ENCODE data around the gene NXPE3. TPM values are rescaled to one million over a fixed set of nuclear protein-coding genes. Genes with fewer than 3 reads are reported as not detected.

Gene NXPE3
- total and polyA plus RNA-seq, 5 donors from 2014 or later: 37.9 to 43.2 (median 42.2) TPM

DNA sequence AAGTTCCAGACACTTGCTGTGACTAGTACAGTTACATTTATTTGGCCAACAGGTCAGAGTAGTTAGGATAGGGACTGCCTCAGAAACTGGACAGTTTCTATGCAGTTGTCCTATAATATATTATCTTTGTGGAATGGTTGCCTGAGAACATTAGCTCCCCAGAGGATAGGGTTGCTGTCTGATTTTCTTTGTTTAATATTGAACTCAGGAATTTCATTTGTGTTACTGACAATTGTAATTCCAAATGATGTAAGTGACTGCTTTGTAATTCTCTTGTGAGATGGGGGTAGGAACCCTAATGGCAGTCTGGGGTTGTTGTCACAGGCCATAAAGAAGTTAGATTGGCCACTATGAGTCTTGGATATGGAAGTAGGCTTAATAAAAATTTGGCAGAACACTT lies 2.2 kb downstream of the NXPE3 start:
- no peak for DNase-seq

DNA sequence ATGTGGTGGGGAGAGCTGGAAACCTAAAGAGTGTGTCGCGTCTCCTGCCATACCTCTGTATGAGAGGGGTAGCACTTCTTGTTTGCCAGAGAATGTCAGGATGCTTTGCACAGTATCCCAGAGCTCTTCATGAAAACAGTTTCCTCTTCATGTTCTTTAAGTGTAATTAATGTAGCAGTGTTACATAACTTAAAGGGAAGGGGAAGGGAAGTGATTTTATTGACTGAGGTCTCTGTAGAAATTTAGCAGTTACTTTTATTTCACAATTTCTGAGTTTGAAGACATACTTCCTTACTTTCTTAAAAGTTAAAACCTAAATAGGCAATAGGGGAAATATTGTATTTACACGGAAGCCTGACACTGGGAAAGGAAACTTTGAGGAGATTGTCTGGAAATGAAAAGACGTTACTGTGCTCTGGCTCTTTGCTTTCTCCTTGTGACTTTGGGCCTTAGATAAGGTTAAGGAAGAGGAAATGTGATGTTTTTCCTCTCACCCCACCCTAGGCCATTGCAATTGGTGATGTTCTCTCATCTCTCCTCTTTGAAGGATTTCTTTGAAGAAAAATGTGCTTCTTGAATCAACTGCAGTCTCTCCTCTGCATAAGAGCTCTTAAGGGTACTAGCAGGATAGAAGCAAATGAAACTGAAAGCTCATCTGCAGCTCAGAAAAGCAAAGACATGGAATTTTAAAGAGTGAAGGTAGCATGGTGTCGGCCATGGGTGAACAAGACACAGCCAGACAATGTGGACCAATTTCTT lies 6.0 kb downstream of the NXPE3 start:
- Mint-ChIP-seq H3K4me3 (peak overlapping the region; percentile 16 to 64 (median 35)), H3K4me1 (peaks cover 44 to 81% (median 61%) of the 10 kb centered on the region in 4 donors), H3K9me3 (no peaks in the 10 kb centered on the region), H3K36me3 (peaks cover 50% of the 10 kb centered on the region), H3K27ac (peak overlapping the region; percentile 86 to 97 (median 89)), H3K27me3 (no peaks in the 10 kb centered on the region)
- peak overlapping the region; percentile 38 for H3K4me3 ChIP-seq (ENCODE audit: low read depth, low read length)
- H3K27ac ChIP-seq (ENCODE audit: insufficient read depth, low read length, poor library complexity, severe bottlenecking): peak overlapping the region; percentile 48
- peaks cover 67% of the 10 kb centered on the region for H3K36me3 ChIP-seq (ENCODE audit: control insufficient read depth, insufficient read depth, low read length)
- DNase-seq: peak in 2 of 3 donors; percentile 27 to 48
- peaks cover 42% of the 10 kb centered on the region for H3K4me1 ChIP-seq (ENCODE audit: control insufficient read depth, insufficient read depth, low read length, poor library complexity, severe bottlenecking)
- peak; percentile 43 to 46 for ATAC-seq (ENCODE audit: low read depth in 2 of 2)
- no peaks in the 10 kb centered on the region for H3K9me3 ChIP-seq (ENCODE audit: control insufficient read depth in 2 of 2, low read length in 2 of 2)
- H3K27me3 ChIP-seq (ENCODE audit: control insufficient read depth, insufficient read depth, low read length): no peaks in the 10 kb centered on the region

More for the DNA sequence above, 2.2 kb downstream of the NXPE3 start:
- Mint-ChIP-seq H3K27me3 (no peaks in the 10 kb centered on the region), H3K36me3 (peaks cover 21% of the 10 kb centered on the region), H3K4me3 (peak overlapping the region; percentile 86 to 97 (median 94)), H3K4me1 (peaks cover 35 to 78% (median 58%) of the 10 kb centered on the region in 4 donors), H3K27ac (peak overlapping the region in 2 of 3 donors; percentile 99), H3K9me3 (no peaks in the 10 kb centered on the region)
- peak overlapping the region; percentile 85 for H3K4me3 ChIP-seq (ENCODE audit: low read depth, low read length)
- no peak for ATAC-seq (ENCODE audit: low read depth in 2 of 2)
- H3K27me3 ChIP-seq (ENCODE audit: control insufficient read depth, insufficient read depth, low read length): no peaks in the 10 kb centered on the region
- H3K4me1 ChIP-seq (ENCODE audit: control insufficient read depth, insufficient read depth, low read length, poor library complexity, severe bottlenecking): peaks cover 56% of the 10 kb centered on the region
- H3K36me3 ChIP-seq (ENCODE audit: control insufficient read depth, insufficient read depth, low read length): peaks cover 41% of the 10 kb centered on the region
- no peaks in the 10 kb centered on the region for H3K9me3 ChIP-seq (ENCODE audit: control insufficient read depth in 2 of 2, low read length in 2 of 2)
- H3K27ac ChIP-seq (ENCODE audit: insufficient read depth, low read length, poor library complexity, severe bottlenecking): no peak overlapping the region

DNA sequence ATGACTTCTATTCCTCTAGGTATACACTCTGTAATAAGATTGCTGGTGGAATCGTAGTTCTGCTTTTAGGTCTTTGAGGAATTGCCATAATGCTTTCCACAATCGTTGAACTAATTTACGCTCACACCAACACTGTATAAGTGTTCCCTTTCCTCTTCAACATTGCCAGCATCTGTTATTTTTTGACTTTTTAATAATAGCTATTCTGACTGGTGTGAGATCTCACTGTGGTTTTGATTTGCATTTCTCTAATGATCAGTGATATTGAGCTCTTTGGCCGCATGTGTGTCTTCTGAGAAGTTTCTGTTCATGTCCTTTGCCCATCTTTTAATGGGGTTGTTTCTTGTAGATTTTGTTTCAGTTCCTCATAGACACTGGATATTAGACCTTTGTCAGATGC lies 12.8 kb downstream of the NXPE3 start:
- H3K27ac ChIP-seq (ENCODE audit: insufficient read depth, low read length, poor library complexity, severe bottlenecking): no peak overlapping the region
- no peaks in the 10 kb centered on the region for H3K27me3 ChIP-seq (ENCODE audit: control insufficient read depth, insufficient read depth, low read length)
- peak overlapping the region; percentile 22 to 65 (median 42) for H3K27ac Mint-ChIP-seq
- ATAC-seq (ENCODE audit: low read depth in 2 of 2) (peak in 1 of 2 donors; percentile 11), DNase-seq (no peak)
- H3K4me3 ChIP-seq (ENCODE audit: low read depth, low read length): no peak overlapping the region
- peak overlapping the region in 2 of 4 donors; percentile 16 to 61 for H3K4me3 Mint-ChIP-seq
- H3K36me3 Mint-ChIP-seq: peaks cover 64% of the 10 kb centered on the region
- peaks cover 5% of the 10 kb centered on the region for H3K4me1 ChIP-seq (ENCODE audit: control insufficient read depth, insufficient read depth, low read length, poor library complexity, severe bottlenecking)
- peaks cover 0 to 6% (median 0%) of the 10 kb centered on the region in 7 donors for H3K9me3 Mint-ChIP-seq
- H3K9me3 ChIP-seq (ENCODE audit: control insufficient read depth in 2 of 2, low read length in 2 of 2): no peaks in the 10 kb centered on the region
- H3K27me3 Mint-ChIP-seq: peaks cover 4% of the 10 kb centered on the region
- peaks cover 51 to 78% (median 62%) of the 10 kb centered on the region in 4 donors for H3K4me1 Mint-ChIP-seq
- peaks cover 74% of the 10 kb centered on the region for H3K36me3 ChIP-seq (ENCODE audit: control insufficient read depth, insufficient read depth, low read length)

DNA sequence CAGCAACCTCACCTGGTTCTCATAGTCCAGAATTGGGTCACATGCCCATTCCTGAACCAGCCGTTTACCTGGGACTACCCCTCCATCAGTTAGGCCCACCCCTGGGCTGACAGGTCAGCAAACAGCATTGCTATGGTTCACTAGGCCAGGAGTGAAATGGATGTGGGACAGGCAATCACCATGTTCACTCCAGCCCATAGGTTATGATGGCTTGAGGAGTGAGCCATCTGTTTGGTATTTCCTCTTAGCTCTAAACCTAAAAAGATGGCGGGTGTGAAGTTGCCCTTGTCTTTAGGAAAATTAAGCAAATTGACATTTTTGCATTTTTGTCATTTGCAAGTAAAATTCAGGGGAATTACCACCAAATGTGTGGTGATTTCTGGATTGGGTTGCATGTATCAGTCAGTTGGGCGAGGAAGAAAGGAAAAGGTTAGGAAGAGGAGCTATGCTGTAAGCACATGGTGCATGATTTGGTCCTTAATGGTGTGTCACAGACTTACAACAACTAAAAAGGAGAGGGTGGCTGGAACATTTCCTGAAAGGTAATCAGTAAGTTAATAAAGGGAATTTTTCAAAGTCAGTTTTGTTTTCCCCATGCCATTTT lies 17.2 kb downstream of the NXPE3 start:
- peaks cover 4% of the 10 kb centered on the region for H3K4me1 ChIP-seq (ENCODE audit: control insufficient read depth, insufficient read depth, low read length, poor library complexity, severe bottlenecking)
- no peak overlapping the region for H3K4me3 ChIP-seq (ENCODE audit: low read depth, low read length)
- Mint-ChIP-seq H3K4me1 (peaks cover 47 to 71% (median 60%) of the 10 kb centered on the region in 4 donors), H3K36me3 (peaks cover 47% of the 10 kb centered on the region), H3K4me3 (peak overlapping the region in 1 of 4 donors; percentile 59), H3K9me3 (peaks cover 0 to 6% (median 0%) of the 10 kb centered on the region in 7 donors), H3K27ac (peak overlapping the region in 2 of 3 donors; percentile 1 to 69), H3K27me3 (peaks cover 4% of the 10 kb centered on the region)
- no peaks in the 10 kb centered on the region for H3K9me3 ChIP-seq (ENCODE audit: control insufficient read depth in 2 of 2, low read length in 2 of 2)
- H3K27me3 ChIP-seq (ENCODE audit: control insufficient read depth, insufficient read depth, low read length): no peaks in the 10 kb centered on the region
- H3K36me3 ChIP-seq (ENCODE audit: control insufficient read depth, insufficient read depth, low read length): peaks cover 65% of the 10 kb centered on the region
- ATAC-seq (ENCODE audit: low read depth in 2 of 2): no peak
- no peak overlapping the region for H3K27ac ChIP-seq (ENCODE audit: insufficient read depth, low read length, poor library complexity, severe bottlenecking)
- DNase-seq: no peak

DNA sequence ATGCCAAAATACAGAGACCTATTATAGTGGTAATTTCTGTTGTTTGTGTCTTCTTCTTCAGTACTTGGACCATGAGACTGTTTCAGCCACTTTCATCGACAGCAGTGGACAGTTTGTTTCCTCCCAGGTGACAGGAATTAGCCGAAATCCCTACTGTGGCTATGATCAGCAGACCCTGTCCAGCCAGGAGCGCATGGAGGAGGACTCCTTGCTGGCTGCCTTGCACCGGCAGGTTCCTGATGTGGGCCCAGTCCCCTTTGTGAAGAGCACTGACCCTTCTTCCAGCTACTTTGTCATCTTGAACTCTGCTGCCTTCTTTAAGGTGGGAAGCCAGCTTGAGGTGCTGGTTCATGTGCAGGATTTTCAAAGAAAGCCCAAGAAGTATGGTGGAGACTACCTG lies 22.2 kb downstream of the NXPE3 start:
- peaks cover 49% of the 10 kb centered on the region for H3K36me3 Mint-ChIP-seq
- no peak for ATAC-seq (ENCODE audit: low read depth in 2 of 2)
- peaks cover 25 to 68% (median 47%) of the 10 kb centered on the region in 4 donors for H3K4me1 Mint-ChIP-seq

DNA sequence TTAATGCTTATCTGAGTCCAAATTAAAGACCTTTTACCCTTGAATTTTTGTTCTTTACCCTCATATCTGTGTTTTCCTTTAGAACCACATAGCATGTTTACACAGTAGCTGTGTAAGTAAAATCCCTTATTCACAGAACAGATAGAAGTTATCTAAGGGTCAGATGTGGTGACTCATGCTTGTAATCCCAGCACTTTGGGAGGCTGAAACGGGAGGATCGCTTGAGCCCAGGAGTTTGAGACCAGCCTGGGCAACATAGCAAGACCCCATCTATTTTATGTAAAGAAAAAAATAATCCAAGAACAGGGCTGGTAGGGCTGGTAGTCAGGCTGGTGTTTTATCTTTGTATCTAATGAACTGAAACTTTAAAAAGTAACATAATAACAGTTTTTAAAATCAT lies 23.2 kb downstream of the NXPE3 start:
- H3K36me3 ChIP-seq (ENCODE audit: control insufficient read depth, insufficient read depth, low read length): peaks cover 63% of the 10 kb centered on the region
- H3K27ac ChIP-seq (ENCODE audit: insufficient read depth, low read length, poor library complexity, severe bottlenecking): no peak overlapping the region
- peaks cover 0 to 3% (median 0%) of the 10 kb centered on the region in 7 donors for H3K9me3 Mint-ChIP-seq

More for the DNA sequence above, 22.2 kb downstream of the NXPE3 start:
- no peaks in the 10 kb centered on the region for H3K9me3 ChIP-seq (ENCODE audit: control insufficient read depth in 2 of 2, low read length in 2 of 2)
- H3K4me3 Mint-ChIP-seq: no peak overlapping the region
- H3K27ac Mint-ChIP-seq: peak overlapping the region in 2 of 3 donors; percentile 15 to 76
- no peaks in the 10 kb centered on the region for H3K27me3 ChIP-seq (ENCODE audit: control insufficient read depth, insufficient read depth, low read length)
- H3K27ac ChIP-seq (ENCODE audit: insufficient read depth, low read length, poor library complexity, severe bottlenecking): no peak overlapping the region
- H3K9me3 Mint-ChIP-seq: peaks cover 0 to 3% (median 0%) of the 10 kb centered on the region in 7 donors
- no peak overlapping the region for H3K4me3 ChIP-seq (ENCODE audit: low read depth, low read length)
- peaks cover 6% of the 10 kb centered on the region for H3K4me1 ChIP-seq (ENCODE audit: control insufficient read depth, insufficient read depth, low read length, poor library complexity, severe bottlenecking)
- H3K27me3 Mint-ChIP-seq: no peaks in the 10 kb centered on the region
- H3K36me3 ChIP-seq (ENCODE audit: control insufficient read depth, insufficient read depth, low read length): peaks cover 58% of the 10 kb centered on the region
- DNase-seq: no peak

DNA sequence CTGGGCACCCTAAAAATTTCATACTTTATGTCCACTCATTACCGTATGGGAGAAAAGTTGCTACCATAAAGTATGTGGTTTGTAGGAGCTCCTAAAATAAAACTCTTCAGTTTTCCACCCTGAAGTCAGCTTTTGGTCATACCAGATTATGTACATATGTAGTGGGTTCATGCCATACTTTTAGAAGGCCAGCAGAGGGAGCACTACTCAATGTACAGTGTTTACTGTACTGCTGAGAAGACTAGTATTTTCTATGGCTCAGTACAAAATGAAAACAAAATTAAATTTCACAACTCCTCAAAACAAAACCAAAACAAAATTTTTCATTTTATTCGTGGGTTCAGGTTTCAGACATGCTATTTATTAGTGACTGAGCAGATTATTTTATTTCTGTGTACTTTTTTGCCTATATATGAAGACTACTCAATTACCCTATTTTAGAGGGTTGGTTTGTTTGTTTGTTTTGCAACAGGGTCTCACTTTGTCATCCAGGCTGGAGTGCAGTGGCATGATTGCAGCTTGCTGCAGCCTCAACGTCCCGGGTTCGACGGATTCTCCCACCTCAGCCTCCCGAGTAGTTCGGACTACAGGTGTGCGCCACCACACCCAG lies 24.3 kb downstream of the NXPE3 start:
- H3K4me1 Mint-ChIP-seq: peaks cover 19 to 57% (median 48%) of the 10 kb centered on the region in 4 donors
- Histone ChIP-seq H3K4me3 (ENCODE audit: low read depth, low read length) (peak overlapping the region; percentile 63), H3K9me3 (ENCODE audit: control insufficient read depth in 2 of 2, low read length in 2 of 2) (no peaks in the 10 kb centered on the region), H3K36me3 (ENCODE audit: control insufficient read depth, insufficient read depth, low read length) (peaks cover 66% of the 10 kb centered on the region), H3K27me3 (ENCODE audit: control insufficient read depth, insufficient read depth, low read length) (no peaks in the 10 kb centered on the region), H3K27ac (ENCODE audit: insufficient read depth, low read length, poor library complexity, severe bottlenecking) (peak overlapping the region; percentile 69), H3K4me1 (ENCODE audit: control insufficient read depth, insufficient read depth, low read length, poor library complexity, severe bottlenecking) (peaks cover 6% of the 10 kb centered on the region)
- DNase-seq: peak; percentile 47 to 89 (median 81)
- no peaks in the 10 kb centered on the region for H3K27me3 Mint-ChIP-seq
- peak overlapping the region; percentile 66 to 76 (median 70) for H3K27ac Mint-ChIP-seq
- H3K36me3 Mint-ChIP-seq: peaks cover 42% of the 10 kb centered on the region
- H3K4me3 Mint-ChIP-seq: peak overlapping the region in 2 of 4 donors; percentile 3 to 31
- ATAC-seq (ENCODE audit: low read depth in 2 of 2): peak; percentile 98 to 100
- H3K9me3 Mint-ChIP-seq: peaks cover 0 to under 1% (median 0%) of the 10 kb centered on the region in 7 donors

More for the DNA sequence above, 23.2 kb downstream of the NXPE3 start:
- no peak for DNase-seq
- no peak for ATAC-seq (ENCODE audit: low read depth in 2 of 2)
- Histone ChIP-seq H3K27me3 (ENCODE audit: control insufficient read depth, insufficient read depth, low read length) (no peaks in the 10 kb centered on the region), H3K4me1 (ENCODE audit: control insufficient read depth, insufficient read depth, low read length, poor library complexity, severe bottlenecking) (peaks cover 6% of the 10 kb centered on the region), H3K9me3 (ENCODE audit: control insufficient read depth in 2 of 2, low read length in 2 of 2) (no peaks in the 10 kb centered on the region), H3K4me3 (ENCODE audit: low read depth, low read length) (no peak overlapping the region)
- peaks cover 19 to 59% (median 42%) of the 10 kb centered on the region in 4 donors for H3K4me1 Mint-ChIP-seq
- H3K4me3 Mint-ChIP-seq: no peak overlapping the region
- peak overlapping the region; percentile 47 to 86 (median 78) for H3K27ac Mint-ChIP-seq
- H3K27me3 Mint-ChIP-seq: no peaks in the 10 kb centered on the region
- H3K36me3 Mint-ChIP-seq: peaks cover 46% of the 10 kb centered on the region
